GM12872 (cell line): ENCODE measurements around the gene WFIKKN2.

Source experiments
- CTCF ChIP-seq: IDR thresholded peaks from 3 replicates; pipeline ENCODE4 v1.5.1; 2011; ENCODE audit warnings: low read depth, mild to moderate bottlenecking, low read length, moderate library complexity; ENCODE audit not compliant: insufficient read depth

The WFIKKN2 gene

GRCh38 chr17:50806141-50806643, 29.2 kb upstream of the WFIKKN2 start:
- TF ChIP-seq CTCF, result 0 out of 3 replicates have a peak, but pooled peaks have one; percentile 10

- no peak for TF ChIP-seq CTCF
Measured at GRCh38 chr17:50807009-50807408, 28.4 kb upstream of the WFIKKN2 start.

GRCh38 chr17:50807675-50808074, 27.7 kb upstream of the WFIKKN2 start:
- TF ChIP-seq CTCF, result no peak

GRCh38 chr17:50808413-50808812, 27.0 kb upstream of the WFIKKN2 start:
- no peak for TF ChIP-seq CTCF

- no peak for TF ChIP-seq CTCF
Measured at GRCh38 chr17:50808888-50809287, 26.5 kb upstream of the WFIKKN2 start.

- no peak for TF ChIP-seq CTCF
Measured at GRCh38 chr17:50813583-50813982, 21.8 kb upstream of the WFIKKN2 start.

GRCh38 chr17:50815400-50815799, 20.0 kb upstream of the WFIKKN2 start:
- no peak for TF ChIP-seq CTCF
